GM21825 (cell line): Measurements from ENCODE around the gene PLA2G7.

Source experiments
- ATAC-seq: cut with Tn5 transposase; IDR thresholded peaks from one replicate; pipeline ENCODE4 v1.9.1; 2021; ENCODE audit warnings: mild to moderate bottlenecking, moderate library complexity; ENCODE audit not compliant: unreplicated experiment

The PLA2G7 gene

DNA sequence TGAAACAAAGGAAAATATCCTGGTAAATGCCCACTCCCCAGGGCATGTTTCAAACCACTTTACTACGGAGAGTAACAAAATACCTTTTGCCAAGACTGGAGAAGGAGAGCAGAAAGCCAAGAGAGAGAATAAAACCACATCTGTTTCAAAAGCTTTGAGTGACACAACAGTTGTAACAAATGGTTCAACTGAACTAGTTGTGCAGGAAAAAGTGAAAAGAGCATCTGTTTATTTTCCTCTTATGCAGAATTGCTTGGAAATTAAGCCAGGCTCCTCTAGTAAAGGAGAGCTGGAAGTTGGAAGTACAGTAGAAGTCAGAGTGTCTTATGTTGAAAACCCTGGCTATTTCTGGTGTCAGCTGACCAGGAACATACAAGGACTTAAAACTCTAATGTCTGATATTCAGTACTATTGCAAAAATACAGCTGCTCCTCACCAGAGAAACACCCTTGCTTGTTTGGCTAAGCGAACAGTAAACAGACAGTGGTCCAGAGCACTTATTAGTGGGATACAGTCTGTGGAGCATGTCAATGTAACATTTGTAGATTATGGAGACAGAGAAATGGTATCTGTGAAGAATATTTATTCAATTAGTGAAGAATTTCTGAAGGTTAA lies 44.9 kb downstream of the PLA2G7 start:
- ATAC-seq = no peak

DNA sequence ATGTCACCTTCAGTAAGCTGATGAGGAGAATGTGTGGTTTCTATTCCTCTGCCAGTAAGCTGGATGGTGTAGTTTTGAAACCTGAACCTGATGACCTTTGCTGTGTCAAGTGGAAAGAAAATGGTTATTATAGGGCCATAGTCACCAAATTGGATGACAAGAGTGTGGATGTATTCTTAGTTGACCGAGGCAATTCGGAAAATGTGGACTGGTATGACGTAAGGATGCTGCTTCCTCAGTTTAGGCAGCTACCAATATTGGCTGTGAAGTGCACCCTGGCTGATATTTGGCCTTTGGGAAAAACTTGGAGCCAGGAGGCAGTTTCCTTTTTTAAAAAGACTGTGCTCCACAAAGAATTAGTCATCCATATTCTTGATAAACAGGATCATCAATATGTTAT lies 45.5 kb downstream of the PLA2G7 start:
- ATAC-seq = no peak

DNA sequence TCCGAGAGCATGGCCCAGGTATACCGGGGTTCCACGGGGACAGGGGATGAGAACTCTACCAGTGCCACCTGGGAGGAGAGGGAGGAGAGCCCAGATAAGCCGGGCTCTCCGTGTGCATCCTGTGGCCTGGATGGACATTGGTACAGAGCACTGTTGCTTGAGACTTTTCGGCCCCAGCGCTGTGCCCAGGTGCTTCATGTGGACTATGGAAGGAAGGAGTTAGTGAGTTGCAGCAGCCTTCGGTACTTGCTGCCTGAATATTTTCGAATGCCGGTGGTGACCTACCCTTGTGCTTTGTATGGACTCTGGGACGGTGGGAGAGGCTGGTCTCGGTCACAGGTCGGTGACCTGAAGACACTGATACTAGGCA lies 46.2 kb downstream of the PLA2G7 start:
- ATAC-seq = no peak

DNA sequence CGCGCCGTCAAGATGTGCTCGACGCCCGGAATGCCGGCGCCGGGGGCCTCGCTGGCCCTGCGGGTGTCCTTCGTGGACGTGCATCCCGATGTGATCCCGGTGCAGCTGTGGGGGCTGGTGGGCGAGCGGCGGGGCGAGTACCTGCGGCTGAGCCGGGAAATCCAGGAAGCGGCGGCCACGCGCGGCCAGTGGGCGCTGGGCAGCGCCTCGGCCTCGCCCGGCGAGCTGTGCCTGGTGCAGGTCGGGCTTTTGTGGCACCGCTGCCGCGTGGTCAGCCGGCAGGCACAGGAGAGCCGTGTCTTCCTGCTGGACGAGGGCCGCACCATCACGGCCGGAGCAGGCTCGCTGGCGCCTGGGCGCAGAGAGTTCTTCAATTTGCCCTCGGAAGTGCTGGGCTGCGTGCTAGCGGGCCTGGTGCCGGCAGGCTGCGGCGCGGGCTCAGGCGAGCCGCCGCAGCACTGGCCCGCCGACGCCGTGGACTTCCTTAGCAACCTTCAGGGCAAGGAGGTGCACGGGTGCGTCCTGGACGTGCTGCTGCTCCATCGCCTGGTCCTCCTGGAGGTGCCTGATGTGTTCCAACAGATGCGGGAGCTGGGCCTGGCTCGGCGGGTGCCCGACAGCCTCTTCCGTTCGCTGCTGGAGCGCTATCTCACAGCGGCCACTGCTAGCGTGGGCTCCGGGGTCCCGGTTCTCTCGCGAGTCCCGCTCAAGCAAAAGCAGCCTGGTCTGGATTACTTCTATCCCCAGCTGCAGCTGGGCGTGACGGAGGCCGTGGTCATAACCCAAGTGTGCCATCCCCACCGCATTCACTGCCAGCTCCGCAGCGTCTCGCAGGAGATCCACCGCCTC lies 46.8 kb downstream of the PLA2G7 start:
- ATAC-seq = no peak

DNA sequence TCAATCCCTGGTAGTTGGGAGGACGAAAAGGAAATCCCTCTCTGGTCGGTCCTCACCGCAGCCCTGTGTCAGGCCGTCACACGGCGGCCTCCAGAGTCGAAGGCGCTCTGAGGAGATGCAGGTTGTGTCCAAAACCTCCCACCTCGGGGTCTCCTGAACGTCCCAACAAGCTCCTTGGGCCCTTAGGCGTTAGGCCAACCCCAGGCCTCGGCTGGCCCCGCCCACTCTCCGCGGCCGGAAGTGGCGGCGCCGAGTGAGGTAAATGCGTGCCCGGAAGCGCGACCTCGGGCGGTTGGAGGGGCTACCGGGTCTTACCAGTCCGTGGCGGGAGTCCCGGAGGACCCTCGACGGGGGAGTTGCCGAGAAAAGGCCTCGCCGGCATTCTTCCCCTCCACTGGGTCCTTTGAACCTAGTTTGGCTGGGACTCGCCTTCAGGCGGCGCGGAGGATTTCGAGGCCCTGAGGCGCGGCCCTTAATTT lies 47.5 kb downstream of the PLA2G7 start, which contains the start of gene TDRD6:
TDRD6 (plus strand) TSS at position 267 of the 479 bp plus-strand sequence. CDS start 244 bp downstream, outside the sequence.
- ATAC-seq = no peak

DNA sequence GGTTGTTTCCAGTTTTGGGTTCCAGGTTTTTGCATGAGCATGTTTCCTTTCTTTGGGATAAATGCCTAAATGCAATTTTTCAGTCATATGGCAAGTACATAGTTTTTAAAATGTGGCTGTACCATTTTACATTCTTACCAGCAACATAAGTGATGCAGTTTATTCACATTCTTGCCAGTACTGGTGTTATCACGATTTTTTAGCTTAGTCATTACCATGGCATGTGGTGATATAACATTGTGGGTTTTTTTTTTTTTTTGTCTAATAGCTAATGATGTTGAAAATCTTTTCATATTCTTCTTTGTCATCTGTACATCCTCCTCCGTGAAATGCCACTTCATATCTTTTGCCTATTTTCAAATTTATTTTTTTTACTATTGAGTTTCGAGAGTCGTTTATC lies 50.4 kb downstream of the PLA2G7 start:
- no peak for ATAC-seq

DNA sequence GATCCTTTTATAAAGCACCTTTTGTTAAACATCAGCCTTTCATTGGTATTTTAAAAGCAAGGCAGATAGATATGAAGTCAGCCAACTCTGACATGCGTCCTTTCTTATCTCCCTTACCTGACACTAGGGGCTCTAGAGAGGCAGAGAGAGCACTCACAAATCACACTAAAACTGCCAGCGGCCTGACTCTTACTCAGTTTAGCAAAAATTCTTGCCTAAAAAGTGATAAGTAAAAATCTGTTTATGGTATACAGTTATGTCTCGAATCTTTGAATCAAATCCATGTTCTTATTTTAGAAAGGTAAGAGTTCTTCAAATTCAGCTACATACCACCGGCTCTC lies 57.9 kb downstream of the PLA2G7 start:
- ATAC-seq = no peak

DNA sequence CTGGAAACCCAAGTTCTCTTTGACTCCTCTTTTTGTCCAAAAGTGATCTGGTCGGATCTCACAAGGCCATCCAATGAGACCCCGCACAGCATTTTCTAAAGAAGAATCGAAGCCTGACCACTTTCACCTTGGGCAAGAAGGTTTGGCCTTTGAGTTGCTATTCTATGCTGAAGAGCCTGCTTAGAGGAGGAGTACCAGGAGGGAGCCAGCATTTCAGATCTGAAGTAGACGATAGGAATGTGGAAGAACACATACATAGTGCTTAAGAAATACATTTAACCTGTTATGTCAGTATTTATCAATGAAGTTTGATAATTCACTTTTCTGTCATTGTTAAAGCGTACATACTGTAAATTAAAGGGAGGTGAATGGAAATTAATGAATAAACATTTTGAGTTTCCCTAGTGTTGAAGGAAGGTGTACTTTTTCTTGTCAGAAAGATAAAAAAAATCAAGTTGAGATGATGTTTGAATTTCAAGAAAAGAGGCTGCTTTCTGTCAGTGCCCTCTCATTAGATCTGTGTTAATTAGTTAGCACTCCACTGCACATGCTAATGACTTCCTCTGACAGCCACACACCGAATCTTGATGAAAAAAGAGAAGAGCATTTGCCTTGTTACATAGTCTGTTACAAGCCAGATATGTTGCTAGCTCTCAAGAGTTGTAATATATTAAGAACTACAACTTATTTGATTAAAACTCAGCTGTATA lies 58.4 kb downstream of the PLA2G7 start:
- no peak for ATAC-seq

DNA sequence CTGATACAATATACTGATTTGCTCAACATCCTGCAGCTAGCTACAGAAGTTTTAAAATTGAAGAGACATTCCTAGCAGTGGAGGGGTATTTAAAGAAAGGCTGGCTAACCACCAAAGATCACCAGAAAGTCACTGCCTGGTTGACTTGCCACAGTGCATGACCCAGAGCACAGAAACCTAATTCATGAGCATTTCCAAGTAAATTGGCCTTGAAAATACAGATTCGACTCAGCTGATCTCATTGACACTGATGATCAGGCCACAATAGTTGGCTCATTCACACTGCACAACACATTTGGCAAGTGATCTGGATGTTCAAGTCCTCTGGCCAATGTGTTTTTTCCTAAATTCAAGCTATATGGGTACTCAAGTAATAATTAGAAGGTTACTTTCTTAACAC lies 60.8 kb downstream of the PLA2G7 start:
- ATAC-seq = no peak

DNA sequence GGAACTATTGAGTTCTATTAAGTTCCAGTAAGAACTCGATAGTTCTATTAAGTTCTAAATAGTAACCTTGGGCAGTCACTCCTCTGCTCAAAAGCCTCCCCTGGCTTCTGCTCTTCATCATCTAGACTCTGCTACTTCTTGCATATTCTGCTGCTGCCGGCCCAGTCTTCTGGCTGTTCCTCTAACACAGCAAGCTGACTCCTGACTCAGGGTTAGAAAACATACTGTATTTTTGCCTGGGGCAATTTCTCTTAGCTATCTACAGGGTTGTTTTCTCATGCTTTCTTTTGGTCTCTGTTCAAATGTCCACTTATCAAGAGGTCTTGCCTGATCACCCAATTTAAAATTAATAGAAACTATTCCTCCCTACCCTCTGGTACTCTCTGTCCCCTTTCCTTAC lies 67.8 kb downstream of the PLA2G7 start:
- ATAC-seq = no peak

DNA sequence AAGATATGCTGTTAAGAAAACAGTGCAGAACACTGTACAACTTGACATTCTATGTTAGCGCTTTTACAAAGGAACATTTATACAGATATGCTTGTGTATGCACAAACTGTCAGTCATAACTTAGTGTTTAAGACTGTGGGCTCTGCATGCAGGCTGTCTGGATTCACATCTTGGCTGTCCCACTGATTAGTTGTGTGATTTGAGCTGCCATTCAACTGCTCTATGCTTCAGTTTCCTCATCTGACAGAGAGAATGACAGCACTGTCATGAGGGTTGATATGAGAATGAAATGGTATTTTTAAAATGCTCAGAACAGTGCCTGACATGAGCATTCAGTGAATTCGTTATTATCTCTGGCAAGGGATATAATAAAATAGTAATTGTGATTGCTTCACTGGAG lies 73.7 kb downstream of the PLA2G7 start:
- no peak for ATAC-seq

DNA sequence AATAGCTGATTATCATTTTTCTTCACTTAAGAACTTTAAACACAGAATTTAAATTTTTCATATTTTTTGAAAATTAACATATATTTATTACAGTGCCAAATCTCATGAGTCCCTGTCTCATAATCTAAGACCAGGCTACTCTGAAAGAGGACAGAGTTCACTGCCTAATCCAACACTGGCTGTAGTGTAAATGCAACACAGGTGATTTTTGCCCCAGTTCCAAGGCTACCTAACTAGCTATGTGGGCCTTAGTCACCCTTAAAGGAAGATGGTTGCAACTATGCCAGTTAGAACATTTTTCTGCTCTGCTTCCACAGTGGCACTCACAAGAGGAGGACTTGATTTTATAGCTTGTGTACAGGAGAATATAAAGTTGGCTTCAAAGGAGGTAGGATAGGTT lies 77.5 kb downstream of the PLA2G7 start:
- no peak for ATAC-seq

DNA sequence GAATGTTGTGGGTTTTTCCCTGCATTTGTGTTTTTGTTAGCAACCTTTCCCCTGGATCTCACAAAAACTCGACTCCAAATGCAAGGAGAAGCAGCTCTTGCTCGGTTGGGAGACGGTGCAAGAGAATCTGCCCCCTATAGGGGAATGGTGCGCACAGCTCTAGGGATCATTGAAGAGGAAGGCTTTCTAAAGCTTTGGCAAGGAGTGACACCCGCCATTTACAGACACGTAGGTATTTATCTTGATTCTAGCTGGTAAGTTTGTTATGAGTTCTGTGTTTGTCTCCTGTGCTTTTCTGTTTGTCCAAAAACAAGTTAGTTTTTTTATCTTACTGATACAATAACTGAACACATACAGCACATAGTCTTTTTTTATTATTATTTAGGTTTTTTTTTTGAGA lies 79.4 kb downstream of the PLA2G7 start:
- no peak for ATAC-seq
